GM18526 (cell line): ENCODE data around the gene GRIP1.

Experiments used
- POLR2A ChIP-seq: IDR thresholded peaks from 3 replicates; pipeline ENCODE4 v1.6.1; 2011; ENCODE audit not compliant: insufficient read length; ENCODE audit errors: extremely low read depth

Gene GRIP1

DNA sequence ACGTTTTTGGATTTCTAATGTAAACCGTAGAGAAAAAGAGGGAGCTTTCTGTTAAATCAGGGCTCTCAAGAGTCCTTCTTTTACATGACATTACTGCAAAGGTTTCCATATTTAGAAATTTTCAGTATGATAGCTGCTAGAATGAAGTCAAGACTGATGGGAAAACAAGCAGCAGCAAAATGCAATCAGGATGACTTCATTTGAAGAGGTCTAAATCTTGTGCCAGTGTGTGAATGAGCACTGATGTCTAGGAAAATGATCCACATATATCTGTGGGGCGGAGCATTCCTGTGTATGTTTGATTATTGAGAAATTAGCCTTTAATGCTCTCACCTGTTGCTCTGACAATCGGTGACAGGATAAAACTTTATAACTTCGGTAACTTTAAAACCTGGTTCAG lies 73.6 kb downstream of the GRIP1 start:
- TF ChIP-seq POLR2A: no peak

DNA sequence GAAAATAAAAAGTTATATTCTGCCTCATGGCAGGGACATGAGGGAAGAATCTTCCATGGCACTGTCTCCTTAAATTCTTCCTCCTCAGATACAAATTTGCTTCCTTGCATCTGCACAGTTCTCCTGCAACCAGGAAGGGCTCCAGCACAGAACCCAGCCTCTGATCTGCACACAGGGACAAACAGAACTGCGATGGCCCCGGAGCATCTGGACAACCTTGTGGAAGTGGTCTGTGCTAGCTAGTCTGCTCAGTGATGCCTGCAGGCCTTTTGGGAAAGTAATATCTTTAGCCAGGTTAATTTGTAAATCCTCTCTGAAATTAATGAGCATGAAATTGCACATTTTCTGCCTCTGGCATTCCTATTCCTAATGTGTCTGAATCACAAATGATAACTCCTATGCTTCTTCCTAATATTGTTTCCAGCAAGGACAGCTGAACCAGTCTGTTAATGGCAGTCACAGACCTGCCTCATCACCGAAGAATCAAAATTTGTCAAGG lies 74.8 kb downstream of the GRIP1 start:
- TF ChIP-seq POLR2A: no peak

DNA sequence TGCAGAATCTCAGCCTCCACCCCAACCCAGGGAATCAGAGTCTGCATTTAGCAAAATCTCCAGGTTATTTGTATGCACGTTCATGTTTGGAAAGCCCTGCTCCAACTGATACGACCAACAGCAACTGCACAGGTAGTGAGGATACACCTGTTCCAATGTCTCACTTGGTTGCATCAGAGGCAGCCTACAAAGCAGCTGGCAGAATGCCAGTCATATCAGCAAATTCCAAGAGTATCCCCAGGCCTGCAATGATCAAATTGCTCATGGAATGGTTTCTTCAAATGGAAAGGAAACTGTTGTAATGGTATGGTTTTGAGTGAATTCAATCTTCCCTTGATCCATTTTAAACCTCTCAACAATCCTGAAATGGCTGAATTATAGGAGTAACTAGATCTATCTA lies 75.4 kb downstream of the GRIP1 start:
- no peak for TF ChIP-seq POLR2A

DNA sequence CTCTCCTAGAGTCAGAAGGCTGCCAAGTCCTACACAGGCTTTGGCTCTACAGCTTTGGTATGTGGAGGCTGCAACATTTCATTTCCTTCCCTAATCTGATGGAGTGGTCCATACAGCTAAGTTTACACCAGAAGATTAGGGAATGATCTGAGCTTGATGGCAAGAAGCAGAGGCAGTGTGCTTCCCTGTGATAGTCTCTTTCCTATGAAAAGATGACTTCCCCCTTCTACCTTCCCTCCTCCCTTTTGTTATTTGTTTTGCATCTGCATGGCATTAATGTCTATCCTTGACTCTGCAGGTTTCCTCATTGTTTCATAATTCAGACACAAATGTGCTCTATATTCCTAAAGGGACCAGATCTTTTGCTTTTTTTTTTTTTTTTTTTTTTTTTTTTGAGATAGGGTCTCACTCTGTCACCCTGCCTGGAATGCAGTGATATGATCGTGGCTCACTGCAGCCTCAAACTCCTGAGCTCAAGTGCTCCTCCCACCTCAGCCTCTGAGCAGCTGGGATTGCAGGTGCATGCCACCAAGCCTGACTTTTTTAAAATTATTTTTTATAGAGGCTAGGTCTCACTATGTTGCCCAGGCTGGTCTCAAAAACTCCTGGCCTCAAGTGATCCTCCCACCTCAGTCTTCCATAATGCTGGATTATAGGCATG lies 76.3 kb downstream of the GRIP1 start:
- TF ChIP-seq POLR2A: no peak

DNA sequence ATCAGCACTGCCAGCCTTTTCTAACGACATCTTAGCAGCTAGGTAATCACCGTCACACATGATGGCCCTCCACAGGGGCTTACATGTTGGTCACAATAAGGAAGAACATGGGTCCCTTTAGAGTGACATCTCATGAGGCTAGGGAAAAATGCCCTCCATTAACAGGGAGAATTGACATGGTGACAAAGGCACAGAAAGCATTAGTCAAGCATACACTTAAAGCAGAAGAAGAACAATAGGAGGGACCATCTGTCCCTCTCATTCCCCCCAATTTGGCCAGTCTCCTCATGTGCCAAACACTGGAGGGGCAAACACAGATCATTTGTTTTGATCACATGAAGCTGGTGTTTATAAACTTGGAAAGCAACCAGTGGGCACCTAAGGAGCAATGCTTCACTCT lies 78.0 kb downstream of the GRIP1 start:
- TF ChIP-seq POLR2A: no peak

DNA sequence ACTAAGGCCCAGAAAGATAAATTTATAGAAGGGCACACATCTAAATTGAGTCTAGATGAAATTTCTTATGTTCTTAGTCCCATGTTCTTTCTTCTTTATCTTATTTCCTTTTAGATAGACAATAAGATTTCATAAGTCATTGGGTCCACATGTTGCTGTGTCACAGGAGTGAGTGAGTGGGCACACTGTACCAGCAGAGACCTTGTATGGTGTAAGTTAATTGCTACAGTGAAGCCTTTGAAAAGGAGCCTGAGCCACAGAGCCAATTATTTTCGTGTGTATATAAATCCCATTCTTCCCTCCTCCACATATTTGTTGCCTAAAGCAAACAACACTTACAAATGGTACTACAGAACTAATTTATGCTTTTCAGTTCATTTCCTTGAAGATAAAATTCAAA lies 79.1 kb downstream of the GRIP1 start:
- no peak for TF ChIP-seq POLR2A

DNA sequence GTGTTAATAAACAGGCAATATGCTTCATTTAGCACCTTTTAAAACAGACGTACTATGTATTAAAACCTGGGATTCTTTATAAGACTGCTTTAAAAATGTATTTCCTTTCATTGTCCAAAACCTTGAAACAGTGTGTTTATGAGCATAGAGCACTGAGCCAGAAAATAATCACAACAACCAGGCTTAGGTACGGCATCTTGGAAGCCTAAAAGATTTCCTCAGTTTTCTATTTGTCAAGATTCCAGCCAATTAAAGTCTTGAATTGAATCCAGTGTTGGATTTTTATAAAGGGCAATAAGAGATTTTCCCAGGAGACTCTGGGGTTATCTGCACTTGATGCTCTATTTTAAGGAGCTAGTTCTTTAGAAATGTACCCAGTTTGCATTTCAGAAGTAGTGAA lies 80.3 kb downstream of the GRIP1 start:
- no peak for TF ChIP-seq POLR2A

DNA sequence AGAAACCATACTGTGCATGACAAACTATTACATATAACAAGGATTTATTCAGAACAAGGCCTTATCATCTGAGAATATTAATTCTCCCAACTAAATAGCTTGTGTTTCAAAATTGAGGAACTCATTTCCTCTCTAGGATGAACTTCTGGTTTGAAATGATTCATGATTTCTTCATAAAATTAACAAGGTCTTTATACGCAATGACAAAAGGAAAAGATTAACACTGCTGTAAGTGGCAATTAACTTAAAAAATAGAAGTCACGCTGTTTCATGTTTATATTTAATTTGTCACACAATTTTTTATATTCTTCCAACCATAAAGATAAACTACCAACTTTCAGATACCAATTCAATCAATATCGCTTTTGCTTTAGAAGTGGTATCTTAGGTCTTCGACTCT lies 80.8 kb downstream of the GRIP1 start:
- no peak for TF ChIP-seq POLR2A

DNA sequence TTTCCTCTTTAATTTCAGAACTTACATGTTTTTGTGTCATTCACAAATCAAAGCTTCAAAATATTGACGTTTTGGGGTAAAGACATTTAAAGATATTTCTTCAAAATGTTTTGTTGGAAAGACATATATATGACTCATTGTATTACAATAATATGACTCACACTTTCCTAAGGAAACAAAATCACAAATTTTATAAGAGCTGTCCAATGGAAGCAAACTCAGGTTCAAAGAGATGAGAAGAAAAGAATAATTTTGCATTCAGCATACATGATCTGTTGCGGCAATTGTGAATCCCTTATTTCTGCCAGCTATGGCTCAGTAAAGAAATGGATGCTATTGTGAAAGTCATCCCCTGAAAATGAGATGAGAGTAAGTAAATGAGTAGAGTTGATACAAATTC lies 82.7 kb downstream of the GRIP1 start:
- no peak for TF ChIP-seq POLR2A

DNA sequence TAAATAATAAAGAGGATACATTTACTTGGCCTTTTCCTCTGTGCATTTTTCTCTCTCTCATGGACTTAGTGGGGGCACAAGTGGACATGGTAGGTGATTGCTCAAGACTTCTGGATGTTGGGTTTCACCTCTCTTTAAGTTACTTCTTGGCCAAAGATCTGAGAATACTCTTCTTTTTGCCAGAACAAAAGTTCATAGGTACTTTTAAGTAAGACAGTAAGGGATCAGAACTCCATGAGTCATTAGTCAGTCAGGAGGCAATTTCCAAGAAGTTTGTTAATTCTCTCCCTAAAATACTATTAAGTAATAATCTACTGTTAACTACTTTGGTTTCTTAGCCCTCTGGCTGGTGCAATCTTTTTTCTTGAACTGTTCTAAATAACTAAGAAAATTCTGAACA lies 84.2 kb downstream of the GRIP1 start:
- TF ChIP-seq POLR2A: no peak

DNA sequence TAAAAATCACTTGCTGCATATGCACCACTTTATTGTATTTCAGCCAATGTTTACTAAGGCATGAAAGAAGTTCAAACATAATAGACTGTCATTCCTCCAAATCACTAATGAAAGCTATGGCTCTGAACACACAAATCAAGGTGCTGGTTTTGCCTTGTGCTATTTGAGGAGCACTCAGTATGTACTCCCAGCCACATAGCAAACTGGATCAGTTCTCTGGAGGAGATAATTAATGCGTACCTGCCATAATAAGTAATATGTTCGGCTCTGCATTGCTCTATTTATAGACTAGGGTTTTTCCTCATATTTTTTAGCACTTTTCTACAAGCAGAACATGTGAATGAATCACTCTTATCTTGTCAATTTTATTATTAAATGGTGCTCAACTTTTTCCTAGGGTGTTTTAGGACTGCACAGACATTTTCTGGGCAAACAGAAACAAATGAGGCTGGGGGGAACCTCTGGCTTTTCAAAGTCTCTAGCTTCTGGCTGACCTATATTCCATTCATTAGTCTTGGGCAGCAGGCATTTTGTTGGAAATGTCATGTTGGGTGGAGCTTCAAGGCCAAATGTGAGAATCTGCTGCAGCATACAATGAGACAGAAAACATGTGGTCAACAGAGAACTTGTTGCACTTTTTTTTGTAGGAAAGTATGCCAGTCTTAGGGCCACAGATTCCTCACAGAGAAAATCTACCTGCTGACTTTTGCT lies 88.4 kb downstream of the GRIP1 start:
- TF ChIP-seq POLR2A: no peak

DNA sequence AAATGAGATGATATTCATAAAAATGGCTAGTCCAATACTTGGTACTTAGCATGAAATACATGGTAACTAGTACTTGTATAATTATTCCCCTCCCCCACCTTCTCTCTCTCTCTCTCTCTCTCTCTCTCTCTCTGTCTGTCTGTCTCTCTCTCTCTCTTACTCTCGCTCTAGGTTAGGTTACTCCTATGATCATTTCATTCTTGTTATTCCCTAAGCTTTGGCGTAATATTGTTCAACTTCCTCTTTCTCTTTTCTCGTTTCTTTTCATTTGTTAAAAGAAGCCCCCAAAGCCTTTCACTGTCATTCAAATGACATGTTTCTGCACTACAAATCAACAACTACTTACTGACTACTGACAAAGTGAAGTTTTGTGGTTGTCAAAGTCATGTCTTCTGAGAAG lies 89.8 kb downstream of the GRIP1 start:
- TF ChIP-seq POLR2A: no peak

DNA sequence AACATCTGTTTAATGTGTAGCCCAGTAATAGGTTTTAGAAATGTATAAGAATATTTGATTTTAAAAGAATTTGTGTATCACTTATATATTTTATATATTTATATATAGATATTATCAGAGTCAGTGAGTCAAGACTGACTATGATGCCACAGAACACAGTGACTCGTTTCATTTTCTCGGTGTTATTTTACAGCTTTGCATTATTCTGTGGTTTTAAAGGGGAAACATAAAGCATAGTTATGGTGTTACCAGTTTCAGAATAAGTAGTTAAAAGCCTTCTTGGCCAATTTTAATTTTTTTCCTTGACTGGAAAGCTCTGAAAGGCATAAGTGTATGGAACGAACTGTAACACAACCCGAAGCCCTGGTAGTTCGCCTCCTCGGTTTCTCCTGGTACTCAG lies 91.0 kb downstream of the GRIP1 start:
- TF ChIP-seq POLR2A: no peak

DNA sequence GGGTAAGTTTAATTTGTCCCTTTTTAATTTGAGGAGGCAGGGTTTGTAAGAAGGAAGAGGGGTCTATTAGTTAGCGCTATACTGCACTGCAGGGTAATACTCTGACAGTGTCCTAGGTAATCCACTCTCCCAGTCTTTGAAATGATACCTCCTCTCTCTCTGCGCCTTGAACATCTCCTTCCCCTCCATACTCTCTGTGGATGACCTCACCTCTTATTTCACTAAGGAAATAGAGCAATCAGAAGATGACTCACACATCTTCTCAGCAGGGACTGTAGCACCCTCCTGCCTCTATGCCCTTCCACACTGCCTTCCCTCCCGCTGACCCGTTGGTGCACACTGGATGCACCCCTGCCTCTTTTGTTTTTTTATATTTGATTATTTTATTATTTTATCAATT lies 94.2 kb downstream of the GRIP1 start:
- no peak for TF ChIP-seq POLR2A

DNA sequence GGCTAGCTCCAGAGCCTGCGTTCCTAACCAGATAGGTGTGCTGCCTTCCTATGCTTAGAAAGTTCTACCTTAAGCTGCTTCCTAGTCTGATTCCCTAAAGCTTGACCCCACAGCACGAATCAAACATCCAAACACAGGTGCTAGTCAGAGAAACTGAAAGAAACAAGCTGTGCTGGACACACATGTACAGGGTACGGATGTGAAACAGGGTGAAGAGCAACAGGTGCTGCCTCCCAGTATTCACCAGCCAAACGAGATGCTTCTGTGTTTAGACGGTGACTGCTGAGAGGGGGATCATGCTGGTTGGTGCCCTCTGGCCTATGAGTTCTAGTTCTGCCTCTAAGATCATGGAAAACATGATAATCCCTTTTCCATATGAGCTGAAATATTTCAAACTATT lies 105.3 kb downstream of the GRIP1 start:
- TF ChIP-seq POLR2A: no peak

DNA sequence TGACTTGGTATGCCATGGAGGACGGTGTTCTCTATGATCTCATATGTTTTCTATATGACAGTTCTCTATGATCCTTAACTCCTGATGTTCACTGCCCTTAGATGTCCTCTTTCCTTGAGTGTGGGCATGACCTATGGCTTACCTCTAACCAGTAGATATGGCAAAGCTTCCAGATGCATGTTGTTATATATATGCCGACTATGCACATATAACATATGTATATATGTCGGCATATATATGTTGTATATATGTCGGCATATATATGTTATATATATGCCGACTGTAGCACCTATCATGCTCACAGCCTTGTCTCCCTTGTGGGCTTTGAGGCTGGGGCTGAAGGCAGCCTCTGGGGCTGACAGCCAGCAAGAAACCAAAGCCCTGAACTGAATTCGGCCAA lies 106.0 kb downstream of the GRIP1 start:
- no peak for TF ChIP-seq POLR2A
